ENCODE data around the gene ZDHHC14.

DNA sequence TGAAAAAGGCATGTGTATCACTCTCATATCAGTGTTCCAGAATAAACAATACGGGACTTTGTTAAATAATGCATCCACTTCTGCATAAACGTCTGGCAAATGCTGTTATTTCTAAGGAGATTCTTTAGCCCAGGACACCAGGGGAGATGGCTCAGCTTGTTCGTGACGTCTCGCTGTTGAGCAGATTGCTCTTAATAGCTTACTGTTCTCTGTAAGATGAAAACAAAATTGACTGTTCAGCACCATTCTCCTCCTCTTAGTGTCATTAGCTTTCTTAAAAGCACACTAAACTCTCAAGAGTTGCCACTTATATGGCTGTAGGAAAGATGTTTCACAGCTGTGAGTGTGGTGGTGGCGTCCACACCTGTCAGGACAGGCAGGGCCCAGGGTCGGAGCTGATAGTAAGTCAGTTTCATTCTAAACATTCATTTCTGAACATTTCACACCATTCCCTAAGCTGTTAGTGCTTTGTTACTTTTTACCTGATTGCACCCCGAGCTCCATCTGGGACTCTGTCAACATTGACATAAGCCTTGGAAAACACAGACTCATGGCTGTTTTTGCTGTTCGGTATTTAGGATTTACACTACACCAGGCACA lies 132.1 kb downstream of the ZDHHC14 start:
- TF ChIP-seq JUND (IDR thresholded peaks at IDR 0.05; ENCODE audit: low read length) (no peak), PHF8 (conservative IDR thresholded peaks at IDR 0.05; ENCODE audit: low read depth, low read length) (no peak), CTCF (IDR thresholded peaks at IDR 0.05; ENCODE audit: control extremely low read depth in 1 of 3, insufficient read depth in 1 of 3, low read depth in 1 of 3, low read length in 3 of 3) (no peak), CEBPB (IDR thresholded peaks at IDR 0.05; ENCODE audit: low read depth, low read length) (no peak), EZH2 (IDR thresholded peaks at IDR 0.05; ENCODE audit: low read depth, low read length, severe bottlenecking) (no peak), CHD1 (IDR thresholded peaks at IDR 0.05; ENCODE audit: low read depth, low read length) (no peak), FOSL1 (IDR thresholded peaks at IDR 0.05; ENCODE audit: insufficient read depth, low read depth, low read length) (no peak), ZNF274 (IDR thresholded peaks at IDR 0.05; ENCODE audit: borderline replicate concordance, extremely low read depth, low read length) (no peak), SIX5 (IDR thresholded peaks at IDR 0.05; ENCODE audit: low read depth, low read length) (no peak), EP300 (IDR thresholded peaks at IDR 0.05; ENCODE audit: borderline replicate concordance in 1 of 2, low read depth in 2 of 2, low read length in 2 of 2) (no peak), POLR2A (IDR thresholded peaks at IDR 0.05; ENCODE audit: control extremely low read depth in 1 of 2, low read depth in 2 of 2, low read length in 2 of 2) (no peak), KDM5A (IDR thresholded peaks at IDR 0.05; ENCODE audit: low read length) (no peak)
